ENCODE results near the gene TPSB2. TPM values are rescaled to one million over a fixed set of nuclear protein-coding genes. Genes with fewer than 3 reads are reported as not detected.
"Not testable (repeated sequence)": the region's sequence is repeated elsewhere in the genome, so short reads cannot be mapped to it uniquely, and the experiment has no call there.

The TPSB2 gene
- total and polyA plus RNA-seq, 4 donors, result 0.46 to 154 (median 52.2) TPM

GRCh38 chr16:1192384-1193073, 37.5 kb downstream of the TPSB2 start:
- Histone ChIP-seq H3K4me3 (no peak overlapping the region), H3K27me3 (ENCODE audit: control insufficient read depth in 3 of 3, insufficient read depth in 3 of 3, low read length in 2 of 3) (no peaks in the 10 kb centered on the region), H3K9me3 (ENCODE audit: control insufficient read depth in 4 of 4, insufficient read depth in 3 of 4, low read length in 3 of 4) (no peaks in the 10 kb centered on the region), H3K36me3 (ENCODE audit: control insufficient read depth in 4 of 4, insufficient read depth in 4 of 4, low read length in 4 of 4) (no peaks in the 10 kb centered on the region), H3K9ac (ENCODE audit: insufficient read depth in 1 of 2, low read length in 2 of 2) (no peak overlapping the region), H3K27ac (ENCODE audit: low read depth in 1 of 2, low read length in 1 of 2) (no peak overlapping the region), H3K4me1 (ENCODE audit: control insufficient read depth in 5 of 5, insufficient read depth in 5 of 5, low read length in 5 of 5) (no peaks in the 10 kb centered on the region)
- DNase-seq (no peak), ATAC-seq (ENCODE audit: insufficient read depth, low FRiP score) (no peak)
- 76 to 86% methylated on average over 9 of the region's 9 CpGs for WGBS, 2 donors
- TF ChIP-seq CTCF (IDR thresholded peaks at IDR 0.05; ENCODE audit: control extremely low read depth, extremely low read depth), result no peak

DNA sequence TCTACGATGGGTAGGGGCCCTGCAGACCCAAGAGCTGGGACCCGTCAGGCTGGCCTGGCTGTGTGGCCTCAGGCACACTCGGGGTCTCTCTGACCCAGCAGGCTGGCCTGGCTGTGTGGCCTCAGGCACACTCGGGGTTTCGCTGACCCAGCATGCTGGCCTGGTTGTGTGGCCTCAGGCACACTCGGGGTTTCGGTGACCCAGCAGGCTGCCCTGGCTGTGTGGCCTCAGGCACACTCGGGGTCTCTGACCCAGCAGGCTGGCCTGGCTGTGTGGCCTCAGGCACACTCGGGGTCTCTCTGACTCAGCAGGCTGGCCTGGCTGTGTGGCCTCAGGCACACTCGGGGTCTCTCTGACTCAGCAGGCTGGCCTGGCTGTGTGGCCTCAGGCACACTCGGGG, 39.2 kb downstream of the TPSB2 start:
- not testable (repeated sequence) for DNase-seq; H3K9ac ChIP-seq (ENCODE audit: insufficient read depth in 1 of 2, low read length in 2 of 2); H3K4me1 ChIP-seq (ENCODE audit: control insufficient read depth in 5 of 5, insufficient read depth in 5 of 5, low read length in 5 of 5); ATAC-seq (ENCODE audit: insufficient read depth, low FRiP score); H3K36me3 ChIP-seq (ENCODE audit: control insufficient read depth in 4 of 4, insufficient read depth in 4 of 4, low read length in 4 of 4); H3K9me3 ChIP-seq (ENCODE audit: control insufficient read depth in 4 of 4, insufficient read depth in 3 of 4, low read length in 3 of 4); H3K4me3 ChIP-seq; H3K27ac ChIP-seq (ENCODE audit: low read depth in 1 of 2, low read length in 1 of 2); H3K27me3 ChIP-seq (ENCODE audit: control insufficient read depth in 3 of 3, insufficient read depth in 3 of 3, low read length in 2 of 3)
- 88% methylated on average over 11 of the region's 11 CpGs for WGBS, 2 donors

DNA sequence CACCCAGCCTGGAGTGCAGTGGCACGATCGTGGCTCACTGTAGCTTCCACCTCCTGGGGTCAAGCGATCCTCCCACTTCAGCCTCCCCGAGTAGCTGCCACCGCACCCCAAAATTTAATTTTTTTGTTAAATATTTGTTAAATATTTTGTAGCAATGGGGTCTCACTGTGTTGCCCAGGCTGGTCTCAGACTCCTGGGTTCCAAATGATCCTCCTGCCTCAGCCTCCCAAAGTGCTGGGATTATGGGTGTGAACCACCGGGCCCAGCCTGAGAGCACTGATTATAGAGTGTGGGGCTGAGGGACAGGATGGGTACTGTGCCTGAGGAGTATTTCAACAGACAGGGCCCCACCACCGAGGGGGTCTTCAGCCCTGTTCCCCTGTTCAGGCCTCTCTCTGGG, 40.5 kb downstream of the TPSB2 start:
- TF ChIP-seq CTCF (IDR thresholded peaks at IDR 0.05; ENCODE audit: control extremely low read depth, extremely low read depth), result no peak
- Histone ChIP-seq H3K27ac (ENCODE audit: low read depth in 1 of 2, low read length in 1 of 2) (no peak overlapping the region), H3K36me3 (ENCODE audit: control insufficient read depth in 4 of 4, insufficient read depth in 4 of 4, low read length in 4 of 4) (no peaks in the 10 kb centered on the region), H3K27me3 (ENCODE audit: control insufficient read depth in 3 of 3, insufficient read depth in 3 of 3, low read length in 2 of 3) (no peaks in the 10 kb centered on the region), H3K4me3 (no peak overlapping the region), H3K9ac (ENCODE audit: insufficient read depth in 1 of 2, low read length in 2 of 2) (no peak overlapping the region), H3K4me1 (ENCODE audit: control insufficient read depth in 5 of 5, insufficient read depth in 5 of 5, low read length in 5 of 5) (no peaks in the 10 kb centered on the region), H3K9me3 (ENCODE audit: control insufficient read depth in 4 of 4, insufficient read depth in 3 of 4, low read length in 3 of 4) (no peaks in the 10 kb centered on the region)
- DNase-seq (no peak), ATAC-seq (ENCODE audit: insufficient read depth, low FRiP score) (no peak)
- 72 to 77% methylated on average over 7 of the region's 7 CpGs for WGBS, 2 donors

DNA sequence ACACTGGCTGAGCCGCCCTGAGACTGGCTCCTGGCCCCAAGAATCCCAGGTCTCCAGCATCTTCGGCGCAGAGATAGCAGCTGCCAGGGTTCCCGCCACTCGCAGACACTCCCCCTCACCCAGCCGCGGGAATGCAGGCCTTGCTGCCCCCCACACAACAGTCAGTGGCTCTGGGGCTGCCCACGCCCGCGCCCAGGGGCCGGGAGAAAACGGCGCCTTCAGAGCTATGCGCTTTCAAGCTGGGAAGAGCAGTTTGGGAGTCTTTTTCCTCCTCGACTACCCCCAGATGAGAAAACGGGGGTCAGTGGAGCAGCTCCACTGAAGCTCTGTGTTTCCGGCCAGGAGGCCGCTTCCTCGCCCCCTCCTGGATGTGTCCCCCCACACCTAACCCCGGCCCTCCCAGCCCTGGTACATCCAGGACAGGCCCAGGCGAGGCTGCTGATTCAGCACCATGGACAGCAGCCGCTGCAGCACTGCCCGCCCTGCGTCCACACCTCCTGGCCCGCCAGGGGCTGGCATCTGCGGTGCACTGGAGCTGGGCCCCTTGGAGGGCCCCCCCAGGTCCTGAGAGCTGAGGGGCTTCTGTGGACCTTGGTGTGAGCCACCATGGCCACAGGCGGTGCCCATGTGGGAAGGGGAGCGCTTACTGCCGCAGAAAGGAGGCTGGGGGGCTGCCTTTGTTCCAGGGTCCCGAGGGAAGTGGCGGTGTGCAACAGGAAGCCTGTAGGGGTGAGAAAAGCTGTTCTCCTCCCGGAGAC, 41.4 kb downstream of the TPSB2 start:
- no peaks in the 10 kb centered on the region for H3K36me3 ChIP-seq (ENCODE audit: control insufficient read depth in 4 of 4, insufficient read depth in 4 of 4, low read length in 4 of 4)
- no peak for ATAC-seq (ENCODE audit: insufficient read depth, low FRiP score)
- no peaks in the 10 kb centered on the region for H3K27me3 ChIP-seq (ENCODE audit: control insufficient read depth in 3 of 3, insufficient read depth in 3 of 3, low read length in 2 of 3)
- H3K27ac ChIP-seq (ENCODE audit: low read depth in 1 of 2, low read length in 1 of 2), result no peak overlapping the region
- DNase-seq, result peak; percentile 55 to 67 (median 65)
- H3K9ac ChIP-seq (ENCODE audit: insufficient read depth in 1 of 2, low read length in 2 of 2), result no peak overlapping the region
- no peak overlapping the region for H3K4me3 ChIP-seq
- H3K9me3 ChIP-seq (ENCODE audit: control insufficient read depth in 4 of 4, insufficient read depth in 3 of 4, low read length in 3 of 4), result no peaks in the 10 kb centered on the region
- TF ChIP-seq CTCF (IDR thresholded peaks at IDR 0.05; ENCODE audit: control extremely low read depth, extremely low read depth), result no peak
- H3K4me1 ChIP-seq (ENCODE audit: control insufficient read depth in 5 of 5, insufficient read depth in 5 of 5, low read length in 5 of 5), result peaks cover 0 to under 1% (median 0%) of the 10 kb centered on the region in 5 donors
- WGBS, 2 donors, result 44 to 49% methylated on average over 32 of the region's 32 CpGs

DNA sequence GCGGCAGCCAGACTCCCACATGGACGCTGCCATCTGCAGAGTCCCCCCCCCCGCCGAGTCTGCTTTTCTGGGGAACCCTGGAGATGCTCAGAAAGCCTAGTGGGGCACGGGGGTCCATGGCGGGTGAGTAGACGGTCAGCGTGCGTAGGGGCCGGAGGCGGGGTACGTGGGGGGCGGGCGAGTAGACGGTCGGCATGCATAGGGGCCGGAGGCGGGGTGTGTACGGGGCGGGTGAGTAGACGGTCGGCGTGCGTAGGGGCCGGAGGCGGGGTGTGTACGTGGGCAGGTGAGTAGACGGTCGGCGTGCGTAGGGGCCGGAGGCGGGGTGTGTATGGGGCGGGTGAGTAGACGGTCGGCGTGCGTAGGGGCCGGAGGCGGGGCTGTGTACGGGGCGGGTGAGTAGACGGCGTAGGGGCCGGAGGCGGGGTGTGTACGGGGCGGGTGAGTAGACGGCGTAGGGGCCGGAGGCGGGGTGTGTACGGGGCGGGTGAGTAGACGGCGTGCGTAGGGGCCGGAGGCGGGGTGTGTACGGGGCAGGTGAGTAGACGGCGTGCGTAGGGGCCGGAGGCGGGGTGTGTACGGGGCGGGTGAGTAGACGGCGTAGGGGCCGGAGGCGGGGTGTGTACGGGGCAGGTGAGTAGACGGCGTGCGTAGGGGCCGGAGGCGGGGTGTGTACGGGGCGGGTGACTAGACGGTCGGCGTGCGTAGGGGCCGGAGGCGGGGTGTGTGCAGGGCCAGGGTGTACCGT, 44.4 kb downstream of the TPSB2 start:
- DNase-seq; H3K27me3 ChIP-seq (ENCODE audit: control insufficient read depth in 3 of 3, insufficient read depth in 3 of 3, low read length in 2 of 3); H3K9ac ChIP-seq (ENCODE audit: insufficient read depth in 1 of 2, low read length in 2 of 2); ATAC-seq (ENCODE audit: insufficient read depth, low FRiP score); H3K27ac ChIP-seq (ENCODE audit: low read depth in 1 of 2, low read length in 1 of 2); H3K9me3 ChIP-seq (ENCODE audit: control insufficient read depth in 4 of 4, insufficient read depth in 3 of 4, low read length in 3 of 4); H3K4me3 ChIP-seq; H3K36me3 ChIP-seq (ENCODE audit: control insufficient read depth in 4 of 4, insufficient read depth in 4 of 4, low read length in 4 of 4): not testable (repeated sequence)
- WGBS, 2 donors, result 88 to 90% methylated on average over 36 to 75 of the region's 86 CpGs
- peaks cover 0 to 23% (median 7%) of the 10 kb centered on the region in 5 donors for H3K4me1 ChIP-seq (ENCODE audit: control insufficient read depth in 5 of 5, insufficient read depth in 5 of 5, low read length in 5 of 5)

Data from lung (tissue), 12 donors.